ENCODE data around the gene MFNG. TPM values are rescaled to one million over a fixed set of nuclear protein-coding genes. Genes with fewer than 3 reads are reported as not detected.

The MFNG gene
- total and polyA plus RNA-seq, 4 experiments from 2014 or later, result 213 to 441 (median 278) TPM

DNA sequence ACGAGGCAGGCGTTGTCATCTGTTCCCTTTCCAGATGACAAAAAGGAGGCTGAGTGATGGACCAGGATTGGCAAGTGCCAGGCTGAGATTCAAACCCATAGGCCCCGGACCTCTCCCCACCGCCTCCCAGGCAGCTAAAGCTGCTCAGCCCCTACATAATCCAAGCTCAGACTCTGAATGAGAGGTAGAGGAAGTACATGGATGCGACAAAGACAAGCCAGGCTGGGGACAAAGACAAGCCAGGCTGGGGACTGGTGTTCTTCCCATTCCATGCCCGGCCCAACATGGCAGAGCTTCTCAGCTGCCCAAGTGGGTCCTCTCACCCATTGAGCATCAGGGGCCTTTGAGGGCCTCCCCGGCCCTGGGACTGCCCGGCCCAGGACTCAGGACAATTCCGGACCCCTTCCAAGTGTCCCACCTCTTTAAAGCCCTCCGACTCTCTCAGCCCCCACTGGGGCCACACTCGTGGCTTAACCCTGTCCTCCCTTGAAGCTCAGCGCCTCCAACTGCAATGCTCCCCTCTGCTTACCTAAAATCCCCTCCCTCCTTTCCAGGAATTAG, 4.8 kb downstream of the MFNG start:
- Histone ChIP-seq H3K27me3 (ENCODE audit: insufficient read depth, low read length) (no peaks in the 10 kb centered on the region), H3K36me3 (ENCODE audit: insufficient read depth, low read length) (peaks cover 57% of the 10 kb centered on the region), H3K27ac (ENCODE audit: low read depth, low read length) (peak overlapping the region; percentile 7), H3K4me3 (ENCODE audit: low read length in 2 of 2) (no peak overlapping the region), H3K9me3 (ENCODE audit: control insufficient read depth in 1 of 2, low read length in 2 of 2) (no peaks in the 10 kb centered on the region), H3K4me1 (ENCODE audit: insufficient read depth, low read length) (peaks cover 42% of the 10 kb centered on the region)
- peak overlapping the region; percentile 60 to 96 (median 92) for H3K27ac Mint-ChIP-seq
- peak in 1 of 5 donors; percentile 30 for DNase-seq
- H3K27me3 Mint-ChIP-seq, result no peaks in the 10 kb centered on the region
- POLR2A ChIA-PET (ENCODE audit: partially characterized antibody), result no interaction called here
- intact Hi-C loops (cut with micrococcal nuclease), result no loop called here
- peaks cover 26 to 71% of the 10 kb centered on the region in 2 donors for H3K36me3 Mint-ChIP-seq
- H3K4me3 Mint-ChIP-seq, result peak overlapping the region in 4 of 8 donors; percentile 69 to 97 (median 94)
- CTCF ChIA-PET (ENCODE audit: partially characterized antibody), result no interaction called here
- peaks cover 0 to under 1% (median 0%) of the 10 kb centered on the region in 8 donors for H3K9me3 Mint-ChIP-seq
- peaks cover 29 to 52% (median 36%) of the 10 kb centered on the region in 4 donors for H3K4me1 Mint-ChIP-seq

DNA sequence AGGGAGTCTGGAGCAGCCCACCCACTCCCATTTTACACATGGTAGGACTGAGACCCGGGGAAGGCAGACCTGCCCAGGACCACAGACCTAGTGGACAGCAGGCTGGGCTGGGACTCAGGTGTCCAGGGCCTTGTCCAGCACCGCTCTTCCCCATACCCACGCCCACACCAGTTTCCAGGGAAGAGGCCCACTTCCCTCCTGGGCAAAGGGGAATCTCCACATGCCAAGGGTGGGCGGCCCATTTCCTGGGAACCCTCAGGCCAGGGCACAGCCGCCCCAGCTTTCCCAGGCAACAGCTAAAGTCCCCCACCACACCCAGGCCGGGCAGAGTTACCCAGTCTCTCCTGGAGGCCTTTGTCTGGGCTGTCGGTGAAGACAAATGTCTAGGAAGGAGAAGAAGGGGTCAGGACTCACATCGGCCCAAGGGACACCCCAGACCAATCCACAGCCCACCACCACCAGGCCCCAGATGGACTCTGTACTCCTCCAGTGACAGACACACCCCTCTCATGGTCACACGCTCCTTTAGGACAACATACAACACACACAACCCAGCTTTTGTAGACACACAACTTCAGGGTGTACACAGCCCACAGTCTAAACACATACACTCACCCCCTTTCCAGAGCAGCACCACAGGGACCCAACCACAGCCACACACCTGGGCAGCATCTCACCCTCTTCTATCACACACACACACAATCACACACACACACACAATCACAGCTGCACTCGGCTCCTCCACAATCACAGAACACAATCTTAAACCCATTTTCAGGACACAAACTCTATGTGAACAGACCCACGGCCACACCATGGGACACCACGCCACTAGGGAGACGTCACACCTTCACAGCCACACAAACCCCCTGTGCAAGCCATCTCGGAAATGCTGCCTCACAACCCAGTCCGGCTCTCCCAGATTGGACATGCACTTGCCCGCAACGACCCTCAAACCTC, 5.5 kb downstream of the MFNG start:
- Mint-ChIP-seq H3K9me3 (no peaks in the 10 kb centered on the region), H3K36me3 (peaks cover 31 to 77% of the 10 kb centered on the region in 2 donors), H3K4me3 (peak overlapping the region in 3 of 8 donors; percentile 2 to 15 (median 3)), H3K27me3 (no peaks in the 10 kb centered on the region), H3K4me1 (peaks cover 28 to 47% (median 34%) of the 10 kb centered on the region in 4 donors), H3K27ac (peak overlapping the region; percentile 19 to 96 (median 74))
- POLR2A ChIA-PET (ENCODE audit: partially characterized antibody), result no interaction called here
- H3K27ac ChIP-seq (ENCODE audit: low read depth, low read length), result peak overlapping the region; percentile 7
- H3K27me3 ChIP-seq (ENCODE audit: insufficient read depth, low read length), result no peaks in the 10 kb centered on the region
- DNase-seq, result peak in 1 of 5 donors; percentile 9
- peaks cover 41% of the 10 kb centered on the region for H3K4me1 ChIP-seq (ENCODE audit: insufficient read depth, low read length)
- no peaks in the 10 kb centered on the region for H3K9me3 ChIP-seq (ENCODE audit: control insufficient read depth in 1 of 2, low read length in 2 of 2)
- peaks cover 65% of the 10 kb centered on the region for H3K36me3 ChIP-seq (ENCODE audit: insufficient read depth, low read length)
- no peak overlapping the region for H3K4me3 ChIP-seq (ENCODE audit: low read length in 2 of 2)
- intact Hi-C loops (cut with micrococcal nuclease), result no loop called here
- CTCF ChIA-PET (ENCODE audit: partially characterized antibody), result interaction anchor here (1.0 to 1.3 kb wide), 2 partner anchors 13 to 17 kb away, joined by 3 to 4 read pairs; no protein-coding TSS in a partner anchor

DNA sequence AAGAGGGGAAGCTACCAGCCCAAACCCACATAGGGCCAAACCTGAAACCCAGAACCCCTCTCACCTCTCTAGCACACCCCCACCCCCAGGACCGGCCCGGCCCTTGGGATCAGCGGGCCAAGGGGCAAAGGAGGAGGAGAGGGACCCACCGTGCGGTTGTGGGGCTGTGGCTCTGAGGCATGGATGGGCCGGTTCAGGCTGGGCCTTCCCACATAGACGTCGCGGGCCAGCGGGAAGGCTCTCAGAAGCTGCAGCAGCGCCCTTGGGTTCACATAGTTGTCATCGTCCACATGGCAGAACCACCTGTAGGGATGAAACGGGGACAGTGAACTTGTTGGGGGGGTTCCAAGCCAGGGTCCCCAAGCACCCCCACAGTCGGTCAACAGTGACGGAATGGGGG, 7.0 kb downstream of the MFNG start:
- peaks cover 77% of the 10 kb centered on the region for H3K36me3 ChIP-seq (ENCODE audit: insufficient read depth, low read length)
- no peaks in the 10 kb centered on the region for H3K27me3 ChIP-seq (ENCODE audit: insufficient read depth, low read length)
- H3K4me3 ChIP-seq (ENCODE audit: low read length in 2 of 2), result no peak overlapping the region
- no peaks in the 10 kb centered on the region for H3K27me3 Mint-ChIP-seq
- H3K4me1 Mint-ChIP-seq, result peaks cover 26 to 32% (median 31%) of the 10 kb centered on the region in 4 donors
- H3K9me3 ChIP-seq (ENCODE audit: control insufficient read depth in 1 of 2, low read length in 2 of 2), result no peaks in the 10 kb centered on the region
- intact Hi-C loops (cut with micrococcal nuclease), result no loop called here
- POLR2A ChIA-PET (ENCODE audit: partially characterized antibody), result no interaction called here
- no peak for DNase-seq
- H3K36me3 Mint-ChIP-seq, result peaks cover 38 to 75% of the 10 kb centered on the region in 2 donors
- no peak overlapping the region for H3K4me3 Mint-ChIP-seq
- H3K4me1 ChIP-seq (ENCODE audit: insufficient read depth, low read length), result peaks cover 33% of the 10 kb centered on the region
- H3K27ac Mint-ChIP-seq, result peak overlapping the region in 1 of 7 donors; percentile 68
- CTCF ChIA-PET (ENCODE audit: partially characterized antibody), result interaction anchor here (1.0 to 1.8 kb wide), 3 partner anchors 14 to 88 kb away, joined by 3 to 4 read pairs (median 3); no protein-coding TSS in a partner anchor
- no peaks in the 10 kb centered on the region for H3K9me3 Mint-ChIP-seq
- no peak overlapping the region for H3K27ac ChIP-seq (ENCODE audit: low read depth, low read length)

DNA sequence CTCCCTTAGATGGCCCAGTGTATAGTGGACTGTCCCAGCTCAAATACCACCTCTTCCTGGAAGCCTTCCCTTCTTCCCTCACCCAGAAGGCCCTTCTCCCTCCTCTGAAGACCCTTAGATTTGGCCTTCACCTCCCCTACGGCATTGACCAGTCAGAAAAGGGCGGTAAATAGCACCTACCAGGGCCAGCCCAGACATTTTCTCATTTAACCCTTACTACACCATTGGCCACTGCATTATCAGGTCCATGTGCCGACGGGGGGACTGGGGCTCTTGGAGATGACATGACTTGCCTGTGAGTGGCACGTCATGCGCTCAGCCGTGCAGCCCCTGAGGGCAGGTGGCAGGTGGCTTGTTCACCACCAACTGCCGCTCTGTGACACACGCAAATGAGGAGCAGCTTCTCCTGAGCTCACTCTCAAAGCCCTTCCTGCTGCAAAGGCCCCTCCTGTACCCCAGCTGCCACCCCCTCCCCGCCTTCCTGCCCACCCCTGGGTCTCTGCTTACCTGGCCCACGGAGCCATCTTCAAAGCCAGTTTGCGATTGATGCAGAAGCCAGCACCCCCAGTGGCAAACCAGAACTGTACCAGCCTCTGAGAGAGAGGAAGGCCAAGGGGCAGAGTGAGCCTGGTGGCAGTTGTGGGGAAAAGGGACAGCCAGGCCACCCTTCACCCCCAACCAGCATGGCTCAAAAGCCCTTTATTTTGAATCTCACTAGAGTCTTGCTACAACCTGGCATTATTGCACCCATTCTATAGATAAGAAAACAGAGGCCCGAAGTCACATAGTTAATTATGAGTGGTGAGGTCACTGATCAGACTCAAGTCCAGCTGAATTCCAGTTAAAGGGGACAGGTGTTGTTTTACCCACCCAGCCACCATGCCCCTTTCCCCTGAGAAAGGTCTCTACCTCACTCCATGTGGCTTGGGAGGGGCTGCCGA, 9.5 kb downstream of the MFNG start:
- Mint-ChIP-seq H3K4me1 (peaks cover 6 to 13% (median 11%) of the 10 kb centered on the region in 4 donors), H3K9me3 (no peaks in the 10 kb centered on the region), H3K36me3 (peaks cover 32 to 76% of the 10 kb centered on the region in 2 donors), H3K4me3 (no peak overlapping the region), H3K27me3 (no peaks in the 10 kb centered on the region), H3K27ac (peak overlapping the region in 4 of 7 donors; percentile 58 to 84 (median 64))
- intact Hi-C loops (cut with micrococcal nuclease), result no loop called here
- ChIA-PET POLR2A (ENCODE audit: partially characterized antibody) (no interaction called here), CTCF (ENCODE audit: partially characterized antibody) (no interaction called here)
- no peak overlapping the region for H3K27ac ChIP-seq (ENCODE audit: low read depth, low read length)
- H3K27me3 ChIP-seq (ENCODE audit: insufficient read depth, low read length), result no peaks in the 10 kb centered on the region
- H3K9me3 ChIP-seq (ENCODE audit: control insufficient read depth in 1 of 2, low read length in 2 of 2), result no peaks in the 10 kb centered on the region
- DNase-seq, result peak in 1 of 5 donors; percentile 29
- peaks cover 75% of the 10 kb centered on the region for H3K36me3 ChIP-seq (ENCODE audit: insufficient read depth, low read length)
- peaks cover 8% of the 10 kb centered on the region for H3K4me1 ChIP-seq (ENCODE audit: insufficient read depth, low read length)
- H3K4me3 ChIP-seq (ENCODE audit: low read length in 2 of 2), result no peak overlapping the region

DNA sequence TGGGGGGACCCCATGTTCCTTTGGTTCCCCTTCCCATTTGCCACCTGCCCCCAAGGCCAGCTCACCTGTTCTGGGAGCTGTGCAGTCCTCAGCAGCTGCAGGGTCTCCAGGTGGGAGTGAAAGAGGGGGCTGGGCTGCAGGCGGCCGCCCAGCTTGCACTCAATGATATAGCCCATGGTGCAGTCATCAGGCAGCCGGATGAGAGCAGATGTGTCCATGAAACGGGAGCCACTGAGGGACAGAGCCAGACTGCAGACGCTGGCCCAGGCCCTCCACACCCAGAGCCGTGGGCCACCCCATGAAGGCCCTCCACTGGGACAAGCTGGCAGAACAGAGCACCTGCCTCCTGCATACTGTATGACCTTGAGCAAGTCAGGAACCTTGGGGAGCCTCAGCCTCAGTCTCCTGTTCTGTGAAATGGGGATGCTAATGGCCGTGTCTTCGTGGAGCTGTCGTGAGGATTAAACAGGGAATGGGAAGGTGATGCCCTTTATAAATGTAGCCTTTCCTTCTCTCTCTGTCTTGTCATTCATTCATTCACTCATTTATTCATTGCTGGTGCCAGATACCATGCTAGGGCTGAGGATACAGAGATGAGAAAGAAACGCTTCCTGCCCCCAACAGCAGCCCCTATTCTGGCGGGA, 11.6 kb downstream of the MFNG start:
- Histone ChIP-seq H3K27ac (ENCODE audit: low read depth, low read length) (no peak overlapping the region), H3K4me1 (ENCODE audit: insufficient read depth, low read length) (no peaks in the 10 kb centered on the region), H3K36me3 (ENCODE audit: insufficient read depth, low read length) (peaks cover 73% of the 10 kb centered on the region), H3K27me3 (ENCODE audit: insufficient read depth, low read length) (no peaks in the 10 kb centered on the region), H3K9me3 (ENCODE audit: control insufficient read depth in 1 of 2, low read length in 2 of 2) (no peaks in the 10 kb centered on the region), H3K4me3 (ENCODE audit: low read length in 2 of 2) (no peak overlapping the region)
- H3K27ac Mint-ChIP-seq, result peak overlapping the region in 2 of 7 donors; percentile 21 to 22
- H3K36me3 Mint-ChIP-seq, result peaks cover 40 to 82% of the 10 kb centered on the region in 2 donors
- intact Hi-C loops (cut with micrococcal nuclease), result no loop called here
- POLR2A ChIA-PET (ENCODE audit: partially characterized antibody), result interaction anchor here (3.4 to 4.5 kb wide), 2 partner anchors 10 to 15 kb away, joined by 9 to 53 read pairs; partner anchors contain the start of gene MFNG
- H3K27me3 Mint-ChIP-seq, result no peaks in the 10 kb centered on the region
- CTCF ChIA-PET (ENCODE audit: partially characterized antibody), result interaction anchor here (1.2 to 5.2 kb wide), 2 partner anchors 10 to 21 kb away, joined by 3 to 185 read pairs; no protein-coding TSS in a partner anchor
- no peak overlapping the region for H3K4me3 Mint-ChIP-seq
- DNase-seq, result no peak
- H3K4me1 Mint-ChIP-seq, result peaks cover 0 to 8% (median 5%) of the 10 kb centered on the region in 4 donors
- no peaks in the 10 kb centered on the region for H3K9me3 Mint-ChIP-seq

DNA sequence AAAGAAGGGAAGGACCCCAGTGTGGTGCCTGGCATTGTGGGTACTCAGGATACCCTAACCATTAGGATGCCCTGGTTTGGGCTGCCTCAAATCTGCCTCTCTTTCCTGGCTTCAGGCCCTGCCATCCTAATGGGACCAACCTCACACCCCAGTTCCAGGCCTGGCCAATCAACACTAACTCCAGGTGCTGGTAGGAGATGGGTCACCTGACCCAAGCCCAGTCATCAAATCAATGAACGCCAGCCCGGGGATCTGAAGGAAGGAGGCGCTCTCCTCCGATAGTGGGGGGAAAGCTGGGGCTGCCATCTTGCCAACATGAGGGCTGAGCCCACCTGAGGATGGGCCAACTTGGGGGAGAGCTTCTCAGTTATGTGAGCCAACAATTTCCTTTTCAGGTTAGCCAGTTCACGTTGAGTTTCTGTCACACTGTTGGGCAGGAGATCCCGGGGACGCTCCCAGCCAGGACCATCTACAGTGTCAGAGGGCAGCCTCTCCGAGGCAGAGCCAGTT, 12.7 kb downstream of the MFNG start:
- Mint-ChIP-seq H3K4me1 (peaks cover 0 to 12% (median 7%) of the 10 kb centered on the region in 4 donors), H3K4me3 (no peak overlapping the region), H3K27ac (peak overlapping the region in 1 of 7 donors; percentile 7), H3K27me3 (no peaks in the 10 kb centered on the region), H3K36me3 (peaks cover 45 to 79% of the 10 kb centered on the region in 2 donors), H3K9me3 (no peaks in the 10 kb centered on the region)
- no peak for DNase-seq
- Histone ChIP-seq H3K9me3 (ENCODE audit: control insufficient read depth in 1 of 2, low read length in 2 of 2) (no peaks in the 10 kb centered on the region), H3K27me3 (ENCODE audit: insufficient read depth, low read length) (no peaks in the 10 kb centered on the region), H3K27ac (ENCODE audit: low read depth, low read length) (no peak overlapping the region), H3K36me3 (ENCODE audit: insufficient read depth, low read length) (peaks cover 72% of the 10 kb centered on the region), H3K4me3 (ENCODE audit: low read length in 2 of 2) (no peak overlapping the region), H3K4me1 (ENCODE audit: insufficient read depth, low read length) (no peaks in the 10 kb centered on the region)
- intact Hi-C loops (cut with micrococcal nuclease), result no loop called here
- CTCF ChIA-PET (ENCODE audit: partially characterized antibody), result interaction anchor here (1.0 to 5.2 kb wide), 11 partner anchors 9 to 212 kb away, joined by 3 to 185 read pairs (median 5); partner anchors contain the start of gene MFNG
- POLR2A ChIA-PET (ENCODE audit: partially characterized antibody), result interaction anchor here (0.9 to 4.5 kb wide), 3 partner anchors 11 to 25 kb away, joined by 4 to 53 read pairs (median 9); partner anchors contain the start of gene MFNG
